Neural crest cell (in vitro differentiated cells): ENCODE results near the gene SSTR4. TPM values are rescaled to one million over a fixed set of nuclear protein-coding genes. Genes with fewer than 3 reads are reported as not detected.
A peak's percentile ranks its signal among the peaks of the same experiment; 100 is the strongest.

Experiments
- DNase-seq: peaks from one replicate; pipeline ENCODE4 v3.0.0; 2021; ENCODE audit warnings: low read depth, mixed read lengths, low spot score
- H3K27ac Mint-ChIP-seq: one replicate; pipeline ENCODE4 v1.8.0; 2021; ENCODE audit warnings: mild to moderate bottlenecking, mixed read lengths; ENCODE audit not compliant: unreplicated experiment
- H3K27me3 Mint-ChIP-seq: 2 replicates; pipeline ENCODE4 v1.8.0; 2021; ENCODE audit warnings: low read depth, mild to moderate bottlenecking, mixed read lengths
- H3K36me3 Mint-ChIP-seq: 2 replicates; pipeline ENCODE4 v1.8.0; 2021; ENCODE audit warnings: low read depth, mild to moderate bottlenecking, mixed read lengths
- H3K4me1 Mint-ChIP-seq: 2 replicates; pipeline ENCODE4 v1.8.0; 2021; ENCODE audit warnings: mixed read lengths
- H3K4me3 Mint-ChIP-seq: one replicate; pipeline ENCODE4 v1.8.0; 2021; ENCODE audit warnings: mild to moderate bottlenecking, mixed read lengths
- H3K9me3 Mint-ChIP-seq: 2 replicates; pipeline ENCODE4 v1.8.0; 2021; ENCODE audit warnings: mixed read lengths
- total RNA-seq: library from RNA; stranded (reverse); gene quantifications from 2 replicates; pipeline ENCODE4 v1.2.1, GENCODE V29; 2021
- TF ChIP-seq, protein P1 (sequence below): fragments of 200-600 bp; sonication (generic); conservative IDR thresholded peaks from 2 replicates; pipeline ENCODE4 v1.5.0; 2021; ENCODE audit warnings: antibody characterized with exemption, mild to moderate bottlenecking

Gene SSTR4
- total RNA-seq, 1 donor from 2014 or later: not detected

GRCh38 chr20:23050847-23051627 is 15.9 kb downstream of the SSTR4 start:
- Mint-ChIP-seq H3K9me3 (no peaks in the 10 kb centered on the region), H3K27ac (peak overlapping the region; percentile 67), H3K27me3 (peaks cover 94% of the 10 kb centered on the region), H3K36me3 (no peaks in the 10 kb centered on the region), H3K4me1 (peaks cover 14% of the 10 kb centered on the region), H3K4me3 (peak overlapping the region; percentile 91)
- DNase-seq: peak; percentile 77
- TF ChIP-seq, protein P1, sequence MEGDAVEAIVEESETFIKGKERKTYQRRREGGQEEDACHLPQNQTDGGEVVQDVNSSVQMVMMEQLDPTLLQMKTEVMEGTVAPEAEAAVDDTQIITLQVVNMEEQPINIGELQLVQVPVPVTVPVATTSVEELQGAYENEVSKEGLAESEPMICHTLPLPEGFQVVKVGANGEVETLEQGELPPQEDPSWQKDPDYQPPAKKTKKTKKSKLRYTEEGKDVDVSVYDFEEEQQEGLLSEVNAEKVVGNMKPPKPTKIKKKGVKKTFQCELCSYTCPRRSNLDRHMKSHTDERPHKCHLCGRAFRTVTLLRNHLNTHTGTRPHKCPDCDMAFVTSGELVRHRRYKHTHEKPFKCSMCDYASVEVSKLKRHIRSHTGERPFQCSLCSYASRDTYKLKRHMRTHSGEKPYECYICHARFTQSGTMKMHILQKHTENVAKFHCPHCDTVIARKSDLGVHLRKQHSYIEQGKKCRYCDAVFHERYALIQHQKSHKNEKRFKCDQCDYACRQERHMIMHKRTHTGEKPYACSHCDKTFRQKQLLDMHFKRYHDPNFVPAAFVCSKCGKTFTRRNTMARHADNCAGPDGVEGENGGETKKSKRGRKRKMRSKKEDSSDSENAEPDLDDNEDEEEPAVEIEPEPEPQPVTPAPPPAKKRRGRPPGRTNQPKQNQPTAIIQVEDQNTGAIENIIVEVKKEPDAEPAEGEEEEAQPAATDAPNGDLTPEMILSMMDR: peak; percentile 82

DNA sequence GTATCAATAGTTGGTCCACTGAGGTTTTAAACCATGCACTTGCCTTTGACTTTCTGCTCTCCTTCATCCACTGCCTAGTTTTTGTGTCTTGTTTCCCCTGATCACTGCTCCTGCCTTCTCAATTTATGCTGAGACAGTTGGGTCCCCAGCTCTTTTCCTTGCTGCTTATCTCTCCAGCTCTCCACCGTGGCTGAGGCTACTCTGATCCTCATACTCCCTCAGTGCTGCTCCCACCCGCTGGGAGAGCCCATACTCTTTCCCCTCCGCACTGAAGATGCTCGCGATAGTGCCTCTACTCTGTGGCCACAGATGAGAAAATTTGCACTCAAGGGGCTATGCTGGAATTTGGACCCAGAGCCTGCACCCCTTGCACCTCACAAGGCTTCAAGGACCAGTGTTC is 17.8 kb downstream of the SSTR4 start:
- Mint-ChIP-seq H3K27ac (no peak overlapping the region), H3K27me3 (peaks cover 86% of the 10 kb centered on the region), H3K9me3 (peaks cover 3% of the 10 kb centered on the region), H3K4me3 (peak overlapping the region; percentile 61), H3K36me3 (no peaks in the 10 kb centered on the region), H3K4me1 (peaks cover 10% of the 10 kb centered on the region)
- no peak for DNase-seq
- TF ChIP-seq, protein P1: no peak

DNA sequence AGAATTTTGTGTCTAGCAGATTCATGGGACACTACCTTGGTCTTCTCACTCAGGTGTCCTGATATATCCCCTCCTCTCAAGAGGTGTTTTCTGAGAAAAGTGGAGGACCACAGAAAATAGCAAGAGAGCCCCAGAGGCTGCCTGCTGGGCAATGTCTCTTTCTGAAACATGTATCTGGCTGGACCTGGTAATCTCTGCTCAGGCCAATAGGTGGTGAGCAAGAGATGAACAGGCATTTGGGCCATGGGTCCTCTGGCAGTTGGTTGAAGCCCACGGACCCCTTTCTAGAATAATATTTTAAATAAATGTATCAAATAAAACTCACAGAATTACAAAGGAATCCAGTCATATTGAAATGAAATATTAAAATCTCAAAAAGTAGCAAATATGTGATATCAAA is 23.1 kb downstream of the SSTR4 start:
- H3K4me1 Mint-ChIP-seq: peaks cover 13% of the 10 kb centered on the region
- DNase-seq: no peak
- H3K9me3 Mint-ChIP-seq: peaks cover 3% of the 10 kb centered on the region
- H3K27me3 Mint-ChIP-seq: peaks cover 35% of the 10 kb centered on the region
- H3K4me3 Mint-ChIP-seq: no peak overlapping the region
- TF ChIP-seq, protein P1: no peak
- no peak overlapping the region for H3K27ac Mint-ChIP-seq
- H3K36me3 Mint-ChIP-seq: no peaks in the 10 kb centered on the region

DNA sequence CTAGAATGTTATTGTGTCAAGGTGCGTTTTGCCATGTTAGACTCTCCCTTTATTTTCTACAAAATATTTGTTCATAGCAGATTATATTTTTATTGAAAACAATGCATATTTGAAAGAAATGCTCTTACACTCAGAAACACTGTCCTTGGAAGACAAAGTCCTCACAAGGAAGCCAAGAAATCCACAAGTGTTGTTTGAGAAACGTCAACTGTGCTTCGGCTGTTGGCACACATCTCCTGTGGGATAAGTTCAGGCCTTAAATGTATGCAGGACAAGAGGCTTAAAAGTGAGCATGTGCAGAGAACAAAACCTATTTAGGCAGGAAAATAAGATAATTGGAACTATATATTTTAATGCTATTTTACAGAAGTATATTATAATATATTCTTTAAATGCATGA is 23.9 kb downstream of the SSTR4 start:
- no peak overlapping the region for H3K4me3 Mint-ChIP-seq
- H3K9me3 Mint-ChIP-seq: peaks cover 3% of the 10 kb centered on the region
- peaks cover 27% of the 10 kb centered on the region for H3K27me3 Mint-ChIP-seq
- TF ChIP-seq, protein P1: no peak
- H3K36me3 Mint-ChIP-seq: no peaks in the 10 kb centered on the region
- no peak overlapping the region for H3K27ac Mint-ChIP-seq
- peaks cover 13% of the 10 kb centered on the region for H3K4me1 Mint-ChIP-seq
- no peak for DNase-seq

DNA sequence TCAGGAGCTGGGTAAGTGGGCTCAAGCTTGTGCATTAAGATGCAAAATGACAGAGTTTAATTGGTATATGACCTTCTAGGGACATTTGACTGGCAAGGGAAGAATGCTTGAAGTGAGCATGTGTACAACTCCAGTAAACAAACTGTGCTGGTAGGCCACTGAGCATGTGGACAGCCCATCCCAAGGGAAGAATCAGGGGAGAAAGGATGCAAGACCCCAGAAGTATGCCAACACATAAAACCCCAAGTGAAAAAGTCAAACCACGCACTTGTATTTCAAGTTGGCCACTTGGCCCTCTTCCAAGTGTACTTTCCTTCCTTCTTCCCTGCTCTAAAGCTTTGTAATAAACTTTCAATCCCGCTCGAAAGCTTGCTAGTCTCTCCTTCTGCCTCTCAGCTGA is 24.7 kb downstream of the SSTR4 start:
- Mint-ChIP-seq H3K27ac (no peak overlapping the region), H3K27me3 (peaks cover 21% of the 10 kb centered on the region)

More for the DNA sequence above, 24.7 kb downstream of the SSTR4 start:
- TF ChIP-seq, protein P1: no peak
- Mint-ChIP-seq H3K4me3 (no peak overlapping the region), H3K4me1 (peaks cover 15% of the 10 kb centered on the region), H3K9me3 (peaks cover 3% of the 10 kb centered on the region), H3K36me3 (no peaks in the 10 kb centered on the region)
- no peak for DNase-seq
